Activated CD8-positive, alpha-beta memory T cell treated with anti-CD3 and anti-CD28 coated beads, Interleukin-2, amount 50 U/mL, for 48 hours (primary cell): ENCODE data around the gene CHST2.
A peak's percentile ranks its signal among the peaks of the same experiment; 100 is the strongest.

Source experiments
- DNase-seq: peaks from one replicate; pipeline ENCODE4 v3.0.0-alpha.2; 2020

Gene CHST2

DNA sequence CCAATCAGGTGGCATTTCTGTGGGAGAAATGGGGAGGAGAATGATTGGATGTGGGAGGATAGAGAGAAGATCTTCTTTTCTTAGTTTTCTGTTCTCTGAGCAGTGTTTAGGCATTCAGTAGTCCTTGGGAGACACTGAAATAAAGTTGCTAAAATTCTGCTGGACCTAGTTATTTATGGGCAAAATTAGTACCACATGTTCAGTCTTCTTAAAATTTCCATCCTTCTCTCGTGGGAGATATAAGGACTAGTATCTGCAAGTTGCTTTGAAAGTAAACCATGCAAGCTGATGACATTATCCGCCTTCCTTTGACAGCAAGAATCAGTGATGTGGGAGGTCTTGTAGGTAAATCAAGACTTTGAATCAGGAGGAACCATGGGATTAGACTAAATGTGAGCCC, 19.9 kb upstream of the CHST2 start:
- no peak for DNase-seq

DNA sequence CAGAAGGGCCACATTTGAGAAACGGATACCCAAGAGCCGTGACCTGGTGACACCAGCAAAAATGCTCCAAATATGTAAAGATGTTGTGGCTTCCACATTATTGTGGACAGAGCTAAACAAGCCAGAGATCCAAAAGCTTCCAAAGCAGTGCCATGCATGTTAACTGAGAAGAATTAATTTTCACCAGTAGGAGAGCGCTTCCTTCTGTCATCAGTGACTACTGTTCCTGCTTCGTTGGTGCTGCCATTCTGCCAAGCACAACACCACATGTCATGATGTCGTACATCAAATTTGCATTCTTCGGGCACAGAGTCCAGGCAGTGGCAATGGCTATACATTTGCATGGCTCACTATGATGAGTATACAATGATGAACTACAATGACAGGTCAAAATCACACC, 19.1 kb upstream of the CHST2 start:
- no peak for DNase-seq

DNA sequence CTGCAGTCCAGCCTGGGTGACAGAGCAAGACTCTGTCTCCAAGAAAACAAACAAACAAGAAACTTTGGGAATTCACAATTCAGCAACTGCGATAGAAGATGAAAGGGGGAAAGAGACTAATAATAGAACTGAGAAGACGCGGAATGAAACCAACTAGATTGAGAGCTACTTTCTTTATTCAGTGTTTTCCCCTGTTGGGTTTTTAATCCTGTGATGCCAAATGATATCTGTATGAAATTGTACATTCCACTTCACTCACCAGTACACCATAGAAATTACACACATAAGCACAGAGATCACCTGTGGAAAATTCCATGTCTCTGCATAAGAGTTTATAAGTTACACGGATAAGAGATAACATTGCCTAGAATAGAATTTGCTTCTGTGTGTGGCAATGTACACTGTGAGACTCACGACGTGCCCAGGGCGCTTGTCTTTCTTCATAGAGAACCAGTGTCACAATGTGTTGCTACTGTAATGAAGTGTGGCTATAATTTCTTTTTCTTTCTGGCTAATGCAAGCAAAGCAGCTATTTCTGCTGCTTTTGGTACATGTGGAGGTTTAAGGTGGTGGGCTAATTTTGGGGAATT, 17.7 kb upstream of the CHST2 start:
- DNase-seq = no peak

DNA sequence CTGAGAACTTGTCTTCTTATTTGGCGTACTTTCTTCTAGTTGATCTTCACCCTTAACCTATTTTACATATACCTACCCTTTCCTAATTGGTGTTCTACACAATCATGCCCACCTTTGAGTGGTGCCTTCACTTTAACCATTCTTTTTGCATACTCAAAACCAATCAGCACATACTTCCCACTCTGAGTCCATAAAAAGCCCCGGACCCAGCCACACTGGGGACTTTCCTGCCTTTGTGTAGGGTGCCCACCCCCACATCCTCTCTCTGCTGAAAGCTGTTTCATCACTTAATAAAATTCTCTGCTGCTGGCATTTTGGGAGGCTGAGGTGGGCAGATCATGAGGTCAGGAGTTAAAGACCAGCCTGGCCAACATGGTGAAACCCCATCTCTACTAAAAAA, 15.9 kb upstream of the CHST2 start:
- DNase-seq = no peak

DNA sequence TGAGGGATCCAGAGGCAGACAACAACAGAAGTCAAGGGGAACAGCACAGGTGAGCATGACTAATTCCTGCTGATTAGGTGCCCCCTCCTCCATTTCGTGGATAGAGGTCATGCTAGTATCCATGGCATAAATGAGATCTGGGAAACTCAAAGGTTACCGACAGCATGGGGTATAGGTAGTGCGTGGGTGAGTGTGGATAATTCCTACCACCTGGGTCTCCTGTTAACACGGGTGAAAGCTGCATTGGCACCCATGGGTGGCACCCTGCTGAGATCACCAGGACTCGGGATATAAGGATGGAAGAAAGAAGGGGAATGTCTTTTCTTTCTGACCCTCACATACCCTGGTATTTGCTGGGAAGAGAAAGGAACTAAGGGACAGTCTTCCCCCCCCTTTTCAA, 14.4 kb upstream of the CHST2 start:
- no peak for DNase-seq

DNA sequence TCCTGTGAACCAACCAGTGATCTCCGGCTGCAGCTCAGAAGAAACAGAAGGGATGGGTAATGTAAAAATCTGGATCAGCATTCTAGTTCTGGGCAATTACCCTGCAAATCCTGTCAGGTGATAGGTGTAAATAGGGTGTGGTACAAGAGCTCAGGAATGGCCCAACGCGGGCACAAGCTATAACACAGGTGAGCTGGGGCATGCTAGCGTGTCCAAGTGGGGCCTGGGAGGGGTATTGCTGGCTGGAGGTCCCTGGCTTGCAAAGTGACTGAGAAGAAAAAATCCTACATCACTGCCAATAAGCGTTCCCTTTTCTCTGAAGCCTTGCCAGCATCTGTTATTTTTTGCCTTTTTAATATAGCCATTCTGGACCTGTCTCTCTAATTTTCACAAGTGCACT, 9.7 kb upstream of the CHST2 start:
- DNase-seq = no peak

DNA sequence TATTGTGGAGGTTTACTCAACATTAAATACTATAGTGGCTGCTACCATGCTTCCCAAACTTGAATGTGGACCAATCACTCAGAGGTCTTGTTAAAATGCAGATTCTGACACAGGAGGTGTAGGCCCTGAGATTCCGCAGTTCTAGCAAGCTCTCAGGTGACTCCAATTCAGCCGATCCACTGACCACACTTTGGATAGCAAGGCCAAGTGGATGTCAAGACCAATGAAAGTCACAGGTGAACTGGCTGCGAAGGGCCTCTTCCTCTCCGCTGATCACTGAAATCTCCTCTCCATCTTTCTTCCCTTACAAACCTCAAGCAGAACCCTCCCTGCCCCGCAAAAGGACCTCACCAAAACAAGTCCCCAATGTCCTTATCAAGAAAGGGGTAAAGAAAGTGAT, 9.2 kb upstream of the CHST2 start:
- no peak for DNase-seq

DNA sequence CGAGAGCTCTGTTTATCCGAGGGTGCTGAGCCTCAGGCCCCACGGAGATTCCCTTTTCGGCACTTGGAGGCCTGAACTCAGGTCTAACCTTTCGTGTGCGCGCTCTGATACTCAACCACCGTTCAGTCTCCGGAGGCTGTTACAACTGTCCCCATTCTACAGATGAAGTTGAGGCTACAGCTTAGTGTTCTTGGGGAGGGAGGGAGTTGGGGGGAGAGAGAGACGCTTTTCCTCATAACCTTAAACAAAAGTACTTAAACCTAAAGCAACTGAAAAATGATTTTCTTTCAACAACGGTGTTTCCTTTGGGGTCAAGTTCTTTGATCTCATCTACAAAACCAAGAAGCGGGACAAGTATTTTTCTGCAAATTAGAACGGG, 952 bp upstream of the CHST2 start:
- DNase-seq = no peak

DNA sequence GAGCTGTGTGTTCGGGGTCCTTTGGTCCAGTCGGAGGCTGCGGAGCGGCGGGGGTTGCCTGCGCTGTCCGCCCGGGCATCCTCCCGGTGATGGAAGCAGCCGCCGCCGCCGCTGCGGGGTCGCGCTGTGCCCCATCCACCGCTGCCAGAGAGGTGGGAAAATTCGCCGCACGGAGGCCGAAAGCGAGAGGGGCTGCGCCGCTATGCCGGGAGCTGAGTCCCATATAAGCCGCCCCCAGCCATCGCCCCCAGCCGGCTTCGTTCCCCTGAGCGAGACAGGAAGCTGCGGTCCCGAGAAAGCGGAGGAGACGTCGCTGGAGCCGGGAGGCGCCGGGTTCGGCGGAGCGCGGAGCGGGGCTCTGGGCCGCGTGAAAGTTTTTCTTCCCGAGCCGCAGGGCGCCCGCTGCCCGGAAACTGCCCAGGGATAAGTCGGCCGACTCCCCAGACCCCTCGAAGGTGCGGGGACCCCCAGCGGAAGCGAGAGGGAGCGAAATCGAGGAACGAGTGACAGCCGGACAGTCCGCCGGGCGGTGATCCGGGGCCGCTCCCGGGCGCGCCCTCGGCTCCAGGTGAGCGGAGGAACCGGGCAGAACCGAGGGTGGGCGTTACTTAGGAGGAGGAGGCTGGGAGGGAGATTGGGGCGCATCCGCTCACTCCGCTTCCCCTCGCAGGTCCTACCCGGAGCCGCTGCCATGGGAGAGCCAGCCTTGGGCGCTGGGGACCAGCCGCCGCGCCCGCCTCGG, 574 bp downstream of the CHST2 start:
- DNase-seq = peak; percentile 72

DNA sequence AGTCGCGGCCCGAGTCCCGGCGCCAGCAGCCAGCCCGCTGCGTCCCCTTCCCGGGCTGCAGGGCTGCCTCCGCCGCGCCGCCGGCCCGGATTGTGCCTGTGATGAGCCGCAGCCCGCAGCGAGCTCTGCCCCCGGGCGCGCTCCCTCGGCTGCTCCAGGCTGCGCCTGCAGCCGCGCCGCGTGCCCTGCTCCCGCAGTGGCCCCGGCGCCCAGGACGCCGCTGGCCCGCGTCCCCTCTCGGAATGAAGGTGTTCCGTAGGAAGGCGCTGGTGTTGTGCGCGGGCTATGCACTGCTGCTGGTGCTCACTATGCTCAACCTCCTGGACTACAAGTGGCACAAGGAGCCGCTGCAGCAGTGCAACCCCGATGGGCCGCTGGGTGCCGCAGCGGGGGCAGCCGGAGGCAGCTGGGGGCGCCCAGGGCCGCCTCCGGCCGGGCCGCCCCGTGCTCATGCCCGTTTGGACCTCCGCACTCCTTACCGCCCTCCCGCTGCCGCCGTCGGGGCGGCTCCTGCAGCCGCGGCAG, 1.2 kb downstream of the CHST2 start:
- peak; percentile 69 for DNase-seq

DNA sequence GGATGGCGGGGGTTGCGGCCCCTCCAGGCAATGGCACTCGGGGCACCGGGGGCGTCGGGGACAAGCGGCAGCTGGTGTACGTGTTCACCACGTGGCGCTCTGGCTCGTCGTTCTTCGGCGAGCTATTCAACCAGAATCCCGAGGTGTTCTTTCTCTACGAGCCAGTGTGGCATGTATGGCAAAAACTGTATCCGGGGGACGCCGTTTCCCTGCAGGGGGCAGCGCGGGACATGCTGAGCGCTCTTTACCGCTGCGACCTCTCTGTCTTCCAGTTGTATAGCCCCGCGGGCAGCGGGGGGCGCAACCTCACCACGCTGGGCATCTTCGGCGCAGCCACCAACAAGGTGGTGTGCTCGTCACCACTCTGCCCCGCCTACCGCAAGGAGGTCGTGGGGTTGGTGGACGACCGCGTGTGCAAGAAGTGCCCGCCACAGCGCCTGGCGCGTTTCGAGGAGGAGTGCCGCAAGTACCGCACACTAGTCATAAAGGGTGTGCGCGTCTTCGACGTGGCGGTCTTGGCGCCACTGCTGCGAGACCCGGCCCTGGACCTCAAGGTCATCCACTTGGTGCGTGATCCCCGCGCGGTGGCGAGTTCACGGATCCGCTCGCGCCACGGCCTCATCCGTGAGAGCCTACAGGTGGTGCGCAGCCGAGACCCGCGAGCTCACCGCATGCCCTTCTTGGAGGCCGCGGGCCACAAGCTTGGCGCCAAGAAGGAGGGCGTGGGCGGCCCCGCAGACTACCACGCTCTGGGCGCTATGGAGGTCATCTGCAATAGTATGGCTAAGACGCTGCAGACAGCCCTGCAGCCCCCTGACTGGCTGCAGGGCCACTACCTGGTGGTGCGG, 1.9 kb downstream of the CHST2 start:
- DNase-seq = peak; percentile 85

DNA sequence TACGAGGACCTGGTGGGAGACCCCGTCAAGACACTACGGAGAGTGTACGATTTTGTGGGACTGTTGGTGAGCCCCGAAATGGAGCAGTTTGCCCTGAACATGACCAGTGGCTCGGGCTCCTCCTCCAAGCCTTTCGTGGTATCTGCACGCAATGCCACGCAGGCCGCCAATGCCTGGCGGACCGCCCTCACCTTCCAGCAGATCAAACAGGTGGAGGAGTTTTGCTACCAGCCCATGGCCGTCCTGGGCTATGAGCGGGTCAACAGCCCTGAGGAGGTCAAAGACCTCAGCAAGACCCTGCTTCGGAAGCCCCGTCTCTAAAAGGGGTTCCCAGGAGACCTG, 2.5 kb downstream of the CHST2 start:
- no peak for DNase-seq

DNA sequence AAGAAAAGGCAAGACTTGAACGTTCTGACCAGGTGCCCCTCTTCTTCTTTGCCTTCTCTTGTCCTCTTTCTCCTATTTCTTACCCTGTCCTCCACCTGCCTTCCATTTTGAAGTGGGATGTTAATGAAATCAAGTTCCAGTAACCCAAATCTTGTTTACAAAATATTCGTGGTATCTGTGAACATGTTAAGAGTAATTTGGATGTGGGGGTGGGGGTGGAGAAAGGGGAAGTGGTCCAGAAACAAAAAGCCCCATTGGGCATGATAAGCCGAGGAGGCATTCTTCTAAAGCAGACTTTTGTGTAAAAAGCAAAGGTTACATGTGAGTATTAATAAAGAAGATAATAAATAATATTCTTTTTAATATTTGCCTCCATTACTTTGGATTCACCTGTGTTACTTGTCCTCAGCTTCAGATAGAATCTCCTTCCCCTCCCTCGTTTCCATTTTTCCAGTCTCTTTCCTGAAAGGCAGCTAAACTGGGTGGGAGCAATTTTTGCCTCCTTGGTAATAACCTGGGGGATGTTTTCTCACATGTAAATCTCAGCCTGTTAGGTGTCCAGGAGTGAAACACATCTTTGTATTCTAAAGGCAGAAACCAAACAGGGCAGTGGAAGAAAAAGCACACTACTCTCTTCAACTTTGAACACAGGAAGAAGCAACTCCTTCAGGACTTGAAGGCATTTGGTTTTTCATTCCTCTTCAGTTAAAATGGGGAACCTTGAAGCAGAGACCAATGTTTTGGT, 3.2 kb downstream of the CHST2 start:
- no peak for DNase-seq

DNA sequence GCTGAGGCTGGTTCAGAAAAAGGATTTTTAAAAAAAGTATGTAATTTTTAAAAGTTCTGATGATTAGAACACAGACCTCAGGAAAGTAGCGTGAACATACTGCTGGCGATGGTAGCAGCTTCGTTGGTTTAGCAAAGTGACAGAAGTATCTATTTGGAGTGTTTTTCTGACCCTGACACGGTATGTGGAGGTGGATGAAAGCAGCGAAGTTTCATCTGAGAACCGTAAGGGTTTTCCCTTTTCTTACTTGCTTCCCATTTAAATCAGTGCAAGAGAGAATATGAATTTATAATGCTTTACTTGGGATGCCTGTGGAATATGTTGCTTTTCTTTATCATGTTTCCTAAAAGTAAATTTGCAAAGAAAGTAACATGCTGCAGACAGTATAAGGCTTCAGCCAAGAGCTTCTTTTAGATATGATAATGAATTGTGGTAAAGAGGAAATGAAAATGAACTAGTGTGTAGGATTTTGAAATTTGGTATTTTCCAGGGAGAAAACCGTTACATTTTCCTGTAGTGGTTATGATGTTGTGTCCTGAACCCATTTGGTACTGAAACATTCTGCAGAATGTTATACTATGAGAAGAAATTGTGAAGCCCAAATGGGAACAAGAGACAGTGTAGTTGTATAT, 3.9 kb downstream of the CHST2 start:
- DNase-seq = no peak

DNA sequence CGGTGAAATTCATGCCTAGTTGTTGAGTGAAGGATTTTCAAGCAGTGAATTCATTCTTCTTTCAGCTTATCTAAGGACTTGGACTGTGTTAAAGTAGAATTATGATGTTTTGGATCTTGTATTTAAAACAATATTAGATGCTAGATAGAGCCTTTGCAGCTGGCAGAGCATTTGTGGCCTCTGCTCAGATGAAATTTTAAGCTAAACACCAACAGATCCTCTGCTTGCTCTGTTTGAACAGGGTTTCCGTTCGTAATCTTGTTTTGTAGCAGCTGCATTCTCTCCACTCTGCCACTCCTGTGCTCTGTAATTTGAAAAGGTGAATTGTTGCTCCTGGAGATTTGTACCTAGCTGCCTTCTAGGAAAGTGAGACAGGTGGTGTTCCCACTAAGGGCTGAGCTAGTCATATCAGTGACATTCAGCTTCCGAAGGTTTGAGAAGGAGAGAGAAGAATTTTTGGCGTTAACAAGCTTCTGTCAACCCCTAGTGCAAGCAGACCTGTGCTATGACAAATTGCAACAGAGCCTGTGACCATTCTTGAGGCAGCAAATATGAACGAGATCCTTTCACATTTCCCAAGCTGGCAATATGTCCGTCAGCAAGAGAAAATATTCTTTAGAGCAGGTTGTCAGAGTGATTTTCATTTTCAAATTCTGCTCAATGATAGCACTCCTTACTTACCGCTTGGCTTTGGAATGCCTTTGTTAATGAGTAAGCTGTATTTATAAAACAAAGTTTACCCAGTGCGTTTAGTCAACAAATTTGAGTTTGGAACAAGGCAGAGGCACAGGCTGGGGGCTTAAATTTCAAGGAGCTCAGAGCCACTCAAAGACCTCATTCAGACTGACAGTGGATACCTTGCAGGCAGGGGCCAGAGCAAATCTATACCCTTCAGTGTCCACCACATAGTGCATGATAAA, 5.3 kb downstream of the CHST2 start:
- DNase-seq = no peak

DNA sequence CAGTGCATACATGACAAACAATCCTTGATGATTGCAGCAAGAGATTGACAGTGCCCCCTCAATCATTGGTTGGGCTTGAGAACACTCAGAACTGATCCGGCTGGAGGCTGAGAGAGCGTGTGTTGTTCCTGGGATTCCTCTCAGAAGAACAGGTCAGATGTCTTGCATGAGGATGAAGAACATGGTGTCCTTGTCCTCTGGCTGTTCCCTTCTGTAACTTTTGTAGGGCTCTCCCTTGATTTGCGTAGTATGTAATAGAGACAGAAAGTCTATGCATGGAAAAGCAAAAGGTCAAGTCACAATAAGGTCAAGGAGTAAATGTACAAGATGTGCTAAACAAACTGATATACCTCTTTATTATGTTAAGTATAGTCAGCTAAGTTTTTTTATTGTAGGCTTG, 8.2 kb downstream of the CHST2 start:
- DNase-seq = no peak

DNA sequence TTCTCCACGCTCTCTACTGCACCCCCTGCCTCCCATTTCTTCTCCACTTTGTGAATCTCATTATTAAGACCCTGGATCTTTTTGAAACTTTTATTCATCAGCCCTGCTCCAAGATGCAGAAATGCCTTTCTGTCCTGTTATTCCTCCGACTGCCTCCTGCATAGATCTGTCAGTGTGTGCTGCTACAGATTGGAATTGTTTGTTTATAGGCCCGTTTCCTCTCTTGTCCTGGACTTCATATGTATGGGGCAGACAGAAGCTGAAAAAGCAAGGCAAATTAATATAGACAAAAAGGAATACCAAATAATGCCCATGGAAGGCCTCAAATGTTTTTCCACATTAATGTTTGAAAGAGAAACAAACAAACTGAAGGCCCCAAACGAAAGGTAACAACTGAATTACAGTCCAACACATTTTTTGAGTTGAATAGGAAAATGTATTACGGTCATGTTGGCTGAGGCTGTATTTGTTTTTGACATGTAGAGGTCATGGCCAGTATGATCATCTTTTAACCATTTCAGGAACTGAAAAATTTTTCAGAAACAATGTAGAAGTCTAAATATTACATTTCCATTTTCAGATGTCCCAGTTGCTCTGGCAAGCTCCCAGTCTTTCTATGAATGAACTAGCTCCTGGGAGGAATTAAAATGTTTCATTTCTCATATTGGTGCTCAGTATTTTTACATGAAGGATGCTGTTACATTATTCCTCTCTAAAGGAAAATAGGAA, 8.8 kb downstream of the CHST2 start:
- DNase-seq = no peak

DNA sequence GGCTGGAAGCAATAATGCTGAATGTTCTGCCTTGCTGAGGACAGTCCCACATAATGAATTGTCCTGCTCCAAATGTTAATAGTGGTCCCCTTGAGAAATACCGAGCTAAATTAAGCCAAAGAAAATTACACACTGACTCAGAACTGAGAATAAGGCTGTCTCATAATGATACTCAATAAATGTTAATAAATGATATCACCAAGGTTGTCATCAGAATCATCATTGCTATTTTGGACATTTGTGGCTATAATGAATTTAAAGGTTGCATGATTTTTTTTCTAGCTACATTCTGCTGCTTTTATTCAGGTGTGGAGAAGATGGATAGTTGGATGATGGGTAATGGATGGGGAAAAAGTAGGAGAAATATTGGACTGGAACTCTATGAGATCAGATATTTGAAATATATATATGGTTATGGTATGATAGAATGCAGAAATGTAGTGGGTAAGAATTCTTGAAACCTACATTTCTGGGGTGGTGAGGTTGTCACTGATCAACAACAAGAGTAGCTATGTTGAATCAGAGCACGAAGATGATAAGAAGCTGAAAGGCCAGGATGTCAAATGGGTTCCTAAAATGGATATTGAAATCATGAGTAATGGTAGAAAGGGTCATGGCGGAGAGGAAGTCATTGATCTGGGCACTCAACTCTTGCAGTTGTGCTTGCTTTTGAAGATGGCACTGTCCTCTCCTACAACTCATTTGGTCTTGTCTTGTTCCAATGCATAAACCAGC, 12.8 kb downstream of the CHST2 start:
- DNase-seq = no peak

DNA sequence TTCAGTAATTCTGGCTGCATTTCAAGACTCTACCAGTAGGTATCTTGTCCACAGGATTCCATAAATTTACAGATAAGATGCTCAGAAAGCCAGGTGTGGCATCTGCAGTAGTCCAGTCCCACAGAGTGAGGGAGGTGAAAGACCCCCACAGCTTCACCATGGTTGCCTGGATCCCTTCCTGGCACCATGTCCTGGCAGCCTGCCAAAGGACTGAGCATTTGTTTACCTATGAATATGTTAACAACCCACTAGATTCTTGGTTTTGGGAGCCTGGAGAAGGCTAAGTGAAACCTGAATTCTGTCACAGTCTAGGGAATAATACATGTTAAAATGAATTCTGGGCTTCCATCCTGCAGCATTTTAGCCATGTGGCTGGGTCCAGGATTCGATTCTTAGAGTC, 14.9 kb downstream of the CHST2 start:
- DNase-seq = no peak

DNA sequence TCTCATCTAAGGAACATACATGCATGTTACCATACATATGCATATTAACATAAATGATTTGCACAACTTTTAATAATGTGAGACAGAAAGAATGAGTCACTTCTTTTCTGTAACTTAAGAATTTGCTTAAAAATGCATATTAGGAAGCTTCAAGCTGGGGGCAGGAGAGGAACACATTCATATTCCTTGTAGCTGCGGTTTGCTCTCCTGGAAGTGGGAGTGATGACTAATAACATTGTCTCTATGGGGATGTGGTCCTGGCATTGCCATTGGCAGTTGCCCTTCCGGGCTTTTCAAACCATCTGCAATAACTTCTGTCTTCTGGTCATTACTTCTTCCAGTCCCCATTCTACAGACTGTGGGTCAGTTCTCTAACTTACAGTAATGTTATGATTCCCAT, 15.6 kb downstream of the CHST2 start:
- no peak for DNase-seq
